Activated T-helper 9 cell treated with anti-CD3 and anti-CD28 coated beads, Interleukin-2, amount 50 U/mL, for 16 hours (primary cell): Measurements from ENCODE around the gene TBC1D1.

Experiments
- DNase-seq: peaks from one replicate; pipeline ENCODE4 v3.0.0-alpha.2; 2020; ENCODE audit warnings: low read depth

TBC1D1 gene

GRCh38 chr4:38169524-38169923, 278.6 kb downstream of the TBC1D1 start:
- DNase-seq, result no peak

DNA sequence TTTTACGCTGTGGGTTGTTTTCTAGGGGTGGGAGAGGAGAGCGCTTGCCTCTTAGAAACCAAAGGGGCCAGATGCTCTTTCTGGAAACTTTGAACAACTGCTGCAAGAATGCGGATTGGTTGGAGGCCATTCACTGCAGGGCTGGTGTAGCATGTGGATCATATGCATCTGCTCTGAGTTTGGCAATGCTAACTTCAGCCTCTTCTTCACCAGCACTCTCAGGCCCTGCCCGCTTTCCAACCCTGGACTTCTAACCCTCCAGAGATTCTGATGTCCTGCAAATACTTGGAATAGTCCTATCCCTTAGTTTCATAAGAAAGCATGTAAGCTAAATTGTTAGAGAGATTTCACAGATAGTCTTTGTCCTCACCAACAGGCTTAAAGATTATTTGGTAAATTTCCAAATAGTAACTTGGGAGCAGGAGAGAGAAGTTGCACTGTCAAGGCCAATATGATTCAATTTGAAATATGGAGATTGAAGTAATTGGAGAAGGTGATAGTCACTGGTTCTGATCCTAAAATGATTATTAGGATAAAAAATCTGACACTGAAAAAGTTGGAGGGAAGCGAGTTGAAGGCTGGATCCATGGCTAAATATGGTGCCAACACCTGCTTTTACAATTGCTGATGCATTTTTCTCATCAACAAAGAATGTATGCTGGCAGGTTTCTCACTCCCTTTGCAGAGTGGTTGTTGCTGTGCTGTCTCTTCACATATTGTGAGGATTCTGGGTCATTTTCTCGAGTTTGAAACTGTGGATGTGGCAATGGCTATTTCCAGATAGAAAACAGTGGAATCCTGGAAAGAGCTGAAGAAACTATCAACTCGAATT, 279.7 kb downstream of the TBC1D1 start:
- no peak for DNase-seq

GRCh38 chr4:38172078-38172477, 281.2 kb downstream of the TBC1D1 start:
- DNase-seq, result no peak

DNA sequence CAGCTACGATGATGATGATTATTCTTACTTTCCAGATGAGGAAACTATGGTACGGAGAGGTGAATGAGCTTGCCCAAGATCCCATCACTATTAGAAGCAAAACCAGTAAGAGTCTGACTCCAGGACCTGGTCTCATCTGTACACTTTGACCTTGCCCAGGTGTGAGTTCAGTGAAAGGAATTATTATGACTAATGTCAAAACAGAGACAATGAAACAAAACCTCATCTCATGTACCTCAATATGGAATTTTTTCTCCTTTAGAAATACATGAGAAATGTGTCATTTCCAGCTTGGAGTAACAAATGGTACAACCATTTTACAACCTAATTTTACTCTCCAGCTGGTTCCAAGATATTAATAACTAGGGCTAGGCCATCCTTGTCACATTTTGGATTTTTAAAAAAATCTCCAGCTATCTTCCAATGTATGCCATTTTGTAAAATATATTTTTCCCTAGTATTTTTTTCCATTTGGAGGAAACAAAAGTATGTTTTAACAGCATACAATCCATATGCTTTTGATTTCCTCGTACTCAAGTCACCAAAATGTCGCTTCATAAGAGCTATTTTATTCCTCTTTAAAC, 283.1 kb downstream of the TBC1D1 start:
- DNase-seq, result no peak

GRCh38 chr4:38174801-38175200, 283.9 kb downstream of the TBC1D1 start:
- no peak for DNase-seq

DNA sequence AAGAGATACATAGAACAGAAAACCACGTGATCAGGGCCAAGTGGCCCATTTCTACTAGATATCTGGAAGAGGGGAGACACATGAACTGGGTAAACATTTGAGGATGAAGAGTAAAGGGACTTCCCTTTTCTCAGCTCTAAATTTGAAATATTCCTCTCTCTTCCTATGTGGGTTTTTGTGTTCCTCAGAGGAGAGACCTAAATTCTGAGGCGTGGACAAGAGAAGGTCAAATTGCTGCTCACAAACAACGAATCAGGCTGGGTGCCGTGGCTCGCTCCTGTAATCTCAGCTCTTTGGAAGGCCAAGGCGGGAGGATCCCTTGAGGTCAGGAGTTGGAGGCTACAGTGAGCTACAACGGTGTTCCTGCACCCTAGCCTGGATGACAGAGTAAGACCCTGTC, 285.3 kb downstream of the TBC1D1 start:
- no peak for DNase-seq

DNA sequence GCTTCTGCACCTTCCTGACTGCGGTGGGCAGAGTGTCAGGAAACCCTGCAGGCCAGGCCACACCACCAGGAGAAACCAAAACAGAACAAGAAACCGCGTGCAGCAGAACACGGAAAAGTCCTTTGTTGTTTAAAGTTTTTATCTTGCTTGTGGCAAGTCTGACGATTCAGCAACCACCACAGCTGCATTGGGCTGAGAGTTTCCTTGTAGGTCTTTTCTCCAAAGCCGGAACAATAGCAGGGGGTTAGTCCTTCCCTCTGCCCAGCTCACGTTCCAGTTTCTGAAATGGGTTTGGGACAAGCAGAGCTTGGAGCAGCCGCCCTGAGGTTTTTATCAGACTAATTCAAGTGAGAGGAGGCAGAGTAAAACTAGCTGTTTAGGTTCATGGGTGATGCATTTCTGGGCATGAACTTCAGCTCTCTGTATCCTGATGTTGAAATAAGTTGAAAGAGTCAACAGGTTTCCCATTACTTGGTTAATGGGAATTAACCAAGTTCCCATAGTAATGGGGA, 286.2 kb downstream of the TBC1D1 start:
- DNase-seq, result no peak

DNA sequence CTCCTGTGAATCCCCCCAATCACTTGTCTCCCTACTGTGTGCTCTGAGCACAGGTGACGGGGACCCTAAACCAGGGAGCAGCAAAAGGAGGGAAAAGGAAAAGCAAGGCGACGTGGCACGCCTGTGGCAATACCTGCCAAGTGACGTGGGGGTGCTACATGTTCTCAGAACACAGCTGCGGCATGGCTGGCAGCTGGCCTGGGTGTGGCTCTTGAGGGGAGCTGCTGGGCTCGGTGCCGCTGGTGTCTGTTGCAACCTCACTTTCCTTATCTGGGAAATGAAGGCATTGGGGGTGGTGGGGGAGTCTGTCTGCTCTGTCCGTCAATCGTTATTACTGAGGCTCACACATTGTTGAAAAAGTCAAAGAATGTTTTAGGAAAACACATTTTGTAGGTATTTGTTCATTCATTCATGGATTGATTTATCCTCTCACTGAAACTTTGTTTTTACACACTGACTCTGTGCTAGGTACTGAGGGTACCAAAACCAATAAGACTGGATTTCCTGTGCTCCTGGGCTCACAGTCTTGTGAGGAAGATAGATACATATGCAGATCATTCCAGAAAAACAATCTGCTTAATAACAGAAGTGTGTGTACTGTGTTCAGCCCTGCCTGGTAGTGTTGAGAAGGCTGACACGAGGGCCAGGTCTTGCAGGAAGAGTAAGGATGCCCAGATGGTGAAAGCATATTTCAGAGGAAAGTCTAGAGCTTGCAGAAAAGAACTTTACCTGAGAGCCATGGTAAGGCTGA, 286.9 kb downstream of the TBC1D1 start:
- DNase-seq, result peak; percentile 20

- no peak for DNase-seq
These were observed 287.6 kb downstream of the TBC1D1 start for GRCh38 chr4:38178392-38178995.

DNA sequence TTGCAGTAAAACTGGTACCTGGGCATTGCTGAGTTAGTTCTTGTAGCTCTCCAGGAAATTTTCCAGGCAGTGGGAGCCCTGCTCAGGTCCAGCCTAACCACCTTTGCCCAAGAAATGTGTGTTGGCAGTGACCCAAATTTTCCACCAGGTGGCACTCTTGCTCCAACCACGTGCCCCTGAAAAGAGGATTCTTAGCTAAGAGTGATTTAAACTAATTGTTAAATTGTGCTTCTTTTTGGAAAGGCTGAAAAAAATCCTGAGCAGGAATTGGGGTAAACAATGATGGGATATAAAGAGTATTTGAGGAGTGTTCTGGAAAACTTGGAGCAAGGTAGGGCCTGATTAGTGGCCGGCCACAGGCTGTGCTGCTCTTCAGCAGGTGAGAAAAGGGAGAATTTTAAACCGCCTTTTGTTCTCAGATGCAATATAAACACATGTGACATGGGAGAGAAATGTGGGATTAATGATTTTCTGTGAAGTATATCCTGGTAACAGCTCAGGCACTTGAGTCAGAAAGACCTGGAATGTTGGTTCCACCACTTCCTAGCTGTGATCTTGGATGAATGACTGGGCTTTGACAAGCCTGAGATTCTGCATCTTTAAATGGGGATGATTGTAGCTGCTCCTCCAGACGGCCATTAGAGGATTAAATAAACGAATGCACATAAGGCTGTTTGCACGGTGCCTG, 288.9 kb downstream of the TBC1D1 start:
- peak; percentile 56 for DNase-seq

DNA sequence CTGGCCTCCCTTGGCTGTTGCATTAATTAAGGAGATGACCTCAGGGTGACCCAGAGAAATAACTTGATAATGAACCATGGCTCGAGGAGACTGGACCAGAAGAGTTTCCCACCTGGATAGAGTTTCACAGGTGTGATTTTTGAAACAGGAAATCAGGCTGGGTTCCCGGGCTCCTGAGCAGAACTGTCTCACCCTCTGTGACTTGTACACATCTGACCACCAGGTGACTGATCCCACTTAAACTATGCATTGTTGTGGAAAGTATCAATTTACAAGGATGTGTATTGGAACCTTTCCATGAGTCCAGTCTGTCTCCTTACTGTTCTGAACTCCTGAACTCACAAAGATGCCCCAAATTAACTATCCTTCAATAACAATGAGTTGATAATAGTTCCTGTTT, 289.6 kb downstream of the TBC1D1 start:
- DNase-seq, result no peak

DNA sequence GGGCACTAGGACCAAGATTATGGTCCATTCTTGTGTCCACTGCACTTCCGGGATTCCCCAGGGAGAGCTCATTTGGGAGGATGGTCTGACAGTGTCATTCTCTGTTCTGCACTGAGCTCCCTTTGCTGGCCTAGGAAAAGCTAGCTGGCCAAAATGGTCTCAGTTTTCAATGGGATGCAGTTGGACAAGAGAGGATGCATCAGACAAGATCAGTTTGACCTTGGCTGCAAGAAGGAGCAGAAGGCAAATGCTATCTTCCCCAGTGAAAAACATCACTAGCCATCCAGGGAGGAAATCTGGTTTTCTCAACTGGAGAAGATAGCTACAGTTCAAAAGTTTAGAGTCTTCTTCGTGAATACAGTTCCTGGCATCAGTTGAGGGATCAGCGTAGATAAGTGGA, 290.4 kb downstream of the TBC1D1 start:
- no peak for DNase-seq

DNA sequence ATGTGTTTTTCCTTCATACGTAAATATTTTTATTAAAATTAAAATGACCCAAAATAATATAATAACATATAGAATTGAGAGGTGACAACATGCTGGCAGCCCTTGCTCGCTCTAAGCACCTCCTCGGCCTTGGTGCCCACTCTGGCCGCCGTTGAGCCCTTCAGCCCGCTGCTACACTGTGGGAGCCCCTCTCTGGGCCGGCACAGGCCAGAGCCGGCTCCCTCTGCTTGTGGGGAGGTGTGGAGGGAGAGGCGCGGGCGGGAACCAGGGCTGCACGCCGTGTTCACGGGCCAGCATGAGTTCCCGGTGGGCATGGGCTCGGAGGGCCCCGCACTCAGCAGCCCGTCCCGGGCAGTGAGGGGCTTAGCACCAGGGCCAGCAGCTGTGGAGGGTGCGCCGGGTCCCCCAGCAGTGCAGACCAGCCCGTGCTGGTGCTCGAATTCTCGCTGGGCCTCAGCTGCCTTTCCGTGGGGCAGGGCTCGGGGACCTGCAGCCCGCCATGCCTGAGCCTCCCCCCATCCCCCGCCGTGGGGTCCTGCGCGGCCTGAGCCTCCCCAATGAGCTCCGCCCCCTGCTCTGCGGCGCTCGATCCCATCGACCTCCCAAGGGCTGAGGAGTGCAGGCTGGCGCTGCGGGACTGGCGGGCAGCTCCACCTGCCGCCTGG, 291.6 kb downstream of the TBC1D1 start:
- DNase-seq, result no peak

DNA sequence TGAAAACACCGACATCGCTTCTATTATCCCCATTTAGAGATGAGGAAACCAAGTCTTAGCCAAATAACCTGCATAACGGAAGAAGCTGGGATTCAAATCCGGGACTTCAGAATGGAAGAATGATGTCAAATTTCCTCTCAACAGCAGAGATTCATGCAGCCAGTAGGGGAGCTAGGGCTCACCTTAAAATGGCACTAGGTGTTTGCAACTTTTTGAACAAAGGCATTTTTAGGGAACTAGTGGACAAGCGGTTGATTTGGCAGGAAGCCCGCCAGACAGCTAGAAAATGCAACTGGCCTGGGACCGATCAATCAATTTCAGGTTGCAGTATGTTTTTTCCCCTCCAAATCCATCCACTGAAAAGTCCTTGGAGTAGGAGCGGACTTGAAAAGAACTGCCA, 293.5 kb downstream of the TBC1D1 start:
- no peak for DNase-seq

DNA sequence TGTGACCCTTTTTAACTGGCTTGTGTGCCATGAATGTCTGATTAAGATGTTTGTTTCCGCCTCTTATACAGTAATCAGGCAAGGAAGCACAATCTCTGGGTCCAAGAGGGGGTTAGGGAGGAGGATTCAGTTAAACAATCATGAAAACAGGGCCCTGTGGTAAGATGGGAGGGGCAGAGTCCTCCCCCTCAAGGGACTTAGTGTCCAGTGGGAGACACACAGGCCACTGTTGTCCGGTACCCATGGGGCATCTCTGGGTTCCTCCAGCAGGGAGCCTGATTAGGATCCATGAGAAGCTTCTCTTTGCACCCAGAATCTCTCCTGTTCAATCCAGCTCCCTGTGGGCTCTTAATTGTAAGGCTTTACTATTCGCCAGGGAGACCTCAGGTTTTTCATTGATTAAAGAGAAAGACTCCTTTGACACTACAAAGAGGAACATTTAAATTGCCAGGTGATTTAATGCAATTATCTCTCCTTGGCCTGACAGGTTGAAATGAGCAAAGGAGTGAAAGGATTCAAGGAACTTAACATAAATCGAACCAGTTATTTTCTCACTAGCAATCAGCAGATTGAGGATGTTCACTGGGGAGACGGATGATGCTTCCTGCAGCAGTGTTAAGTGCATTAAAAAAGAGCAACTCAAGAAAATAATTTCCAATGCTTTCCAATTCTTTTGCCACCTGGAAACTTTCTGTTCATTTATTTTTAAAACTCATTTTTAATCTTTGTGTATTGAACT, 294.7 kb downstream of the TBC1D1 start:
- no peak for DNase-seq

- no peak for DNase-seq
These were observed 297.3 kb downstream of the TBC1D1 start for GRCh38 chr4:38188136-38188535.

- no peak for DNase-seq
These were observed 297.8 kb downstream of the TBC1D1 start for GRCh38 chr4:38188631-38189101.
